HepG2 (cell line): ENCODE measurements around the gene DEGS1. TPM values are rescaled to one million over a fixed set of nuclear protein-coding genes. Genes with fewer than 3 reads are reported as not detected.
"Not testable (repeated sequence)": the region's sequence is repeated elsewhere in the genome, so short reads cannot be mapped to it uniquely, and the experiment has no call there.

ENCODE experiments used
- ATAC-seq: fragments of 200-7000 bp; cut with Tn5 transposase; 3 replicates; pipeline ENCODE4 v1.9.1; 2020; ENCODE audit warnings: mild to moderate bottlenecking, moderate library complexity
- BruUV-seq: library from RNA; stranded (reverse); fragments of 400-500 nt; replicated peaks from 2 replicates; lab custom pipeline; 2021; lab: Mats Ljungman, UMichigan
- CTCF ChIA-PET: fragments of 300-600 bp; formaldehyde crosslinking; extraction: SDS; loops from one replicate; lab custom pipeline; 2021; ENCODE audit warnings: low total read pairs, inconsistent platforms, low intra/inter-chr PET ratio; lab: Yijun Ruan, JAX
- POLR2A ChIA-PET: fragments of 350-600 bp; sonication (Branson Sonifier 250); formaldehyde crosslinking; loops from one replicate; lab custom pipeline; 2020; ENCODE audit warnings: antibody characterized with exemption, inconsistent platforms; lab: Yijun Ruan, JAX
- DNase-seq: peaks from one replicate; pipeline ENCODE4 v3.0.0-alpha.2; 2015; ENCODE audit warnings: low spot score
- FAIRE-seq: peaks from 3 replicates; lab custom pipeline; 2011; peaks lifted over from hg19 to GRCh38; lab: Jason Lieb, UNC
- H2AFZ ChIP-seq: one replicate; pipeline ENCODE4 v1.6.1; 2011; ENCODE audit warnings: low read length, inconsistent platforms
- H3K27ac ChIP-seq: fragments of 300-600 bp; 3 replicates; pipeline ENCODE4 v1.8.0; 2011; ENCODE audit warnings: mixed run types, mild to moderate bottlenecking, mixed read lengths, low read length, inconsistent platforms; ENCODE audit not compliant: insufficient read depth; ENCODE audit errors: extremely low read length
- H3K27me3 ChIP-seq, 2 experiments: fragments of 200-600 bp in 1 of 2; 2 replicates in 1 of 2; 3 replicates in 1 of 2; pipeline versions ENCODE4 v1.6.0 to v1.8.0; 2011; ENCODE audit warnings: low read length in 2 of 2, mild to moderate bottlenecking in 2 of 2, moderate library complexity in 2 of 2, inconsistent platforms in 1 of 2; ENCODE audit not compliant: insufficient read depth in 2 of 2, control insufficient read depth in 1 of 2
- H3K36me3 ChIP-seq, 2 experiments: fragments of 200-600 bp in 1 of 2; replicated peaks in 1 of 2; 2 replicates in 1 of 2; 3 replicates in 1 of 2; pipeline versions ENCODE4 v1.5.1 to v1.8.0; 2011; ENCODE audit warnings: low read length in 2 of 2, inconsistent platforms in 1 of 2; ENCODE audit not compliant: insufficient read depth in 2 of 2, control insufficient read depth in 1 of 2
- H3K4me1 ChIP-seq: 2 replicates; pipeline ENCODE4 v1.5.1; 2012; ENCODE audit warnings: low read length, inconsistent platforms; ENCODE audit not compliant: insufficient read depth
- H3K4me2 ChIP-seq: 2 replicates; pipeline ENCODE4 v1.6.0; 2011; ENCODE audit warnings: low read depth, low read length, inconsistent platforms
- H3K4me3 ChIP-seq, 3 experiments: fragments of 200-600 bp in 1 of 3; sonication (generic), shearing (Covaris generic) in 1 of 3; replicated peaks in 1 of 3; 2 replicates each; pipeline ENCODE4 v1.5.1; 2011 to 2016; ENCODE audit warnings: low read length in 3 of 3, inconsistent platforms in 2 of 3, low read depth in 2 of 3, mild to moderate bottlenecking in 2 of 3, control low read depth in 1 of 3, mixed read lengths in 1 of 3; ENCODE audit not compliant: insufficient read depth in 1 of 3
- H3K79me2 ChIP-seq: one replicate; pipeline ENCODE4 v1.6.1; 2011; ENCODE audit warnings: low read length, inconsistent platforms; ENCODE audit not compliant: insufficient read depth
- H3K9ac ChIP-seq: 2 replicates; pipeline ENCODE4 v1.6.0; 2011; ENCODE audit warnings: mild to moderate bottlenecking, low read depth, low read length, inconsistent platforms; ENCODE audit not compliant: insufficient read depth
- H3K9me3 ChIP-seq: 2 replicates; pipeline ENCODE4 v1.5.1; 2012; ENCODE audit warnings: mild to moderate bottlenecking, low read length
- H4K20me1 ChIP-seq: 2 replicates; pipeline ENCODE4 v1.6.0; 2011; ENCODE audit warnings: inconsistent platforms, mild to moderate bottlenecking, low read length, moderate library complexity; ENCODE audit not compliant: insufficient read depth
- BHLHE40 ChIP-seq: IDR thresholded peaks from 2 replicates; pipeline ENCODE4 v1.6.1; 2011; ENCODE audit warnings: low read length, improper control_type of control experiment
- HNF4A ChIP-seq: sonication (generic); formaldehyde crosslinking; IDR thresholded peaks from 2 replicates; pipeline ENCODE4 v1.4.0; 2020; ENCODE audit warnings: missing genetic modification reagents
- PITX1 ChIP-seq: sonication (generic); formaldehyde crosslinking; IDR thresholded peaks from 2 replicates; pipeline ENCODE4 v1.5.1; 2020; ENCODE audit warnings: mild to moderate bottlenecking, missing genetic modification reagents
- POLR2A ChIP-seq, 2 experiments: IDR thresholded peaks; 2 replicates each; pipeline ENCODE4 v1.6.1; 2011; ENCODE audit warnings: low read depth in 2 of 2, low read length in 2 of 2, mild to moderate bottlenecking in 1 of 2, moderate library complexity in 1 of 2; ENCODE audit not compliant: insufficient read depth in 1 of 2
- SOX13 ChIP-seq, 3 experiments: fragments of 450-650 bp in 1 of 3; sonication (generic) in 1 of 3; formaldehyde crosslinking in 1 of 3; IDR thresholded peaks in 2 of 3; conservative IDR thresholded peaks in 1 of 3; 2 replicates each; pipeline versions ENCODE4 v1.5.0 to v1.6.1; 2016 to 2020; ENCODE audit warnings: antibody characterized with exemption in 1 of 3, mild to moderate bottlenecking in 1 of 3, missing compliant biosample characterization in 1 of 3, missing genetic modification reagents in 1 of 3, moderate library complexity in 1 of 3
- SOX6 ChIP-seq, 2 experiments: fragments of 450-650 bp in 1 of 2; sonication (generic) in 1 of 2; formaldehyde crosslinking in 1 of 2; IDR thresholded peaks; 2 replicates each; pipeline versions ENCODE4 v1.4.0 to v1.6.1; 2017 to 2020; ENCODE audit warnings: antibody characterized with exemption in 1 of 2, mild to moderate bottlenecking in 1 of 2, missing genetic modification reagents in 1 of 2
- ZBTB7B ChIP-seq: sonication (generic); formaldehyde crosslinking; IDR thresholded peaks from 2 replicates; pipeline ENCODE4 v1.4.0; 2020; ENCODE audit warnings: missing genetic modification reagents
- ZNF766 ChIP-seq: sonication (generic); formaldehyde crosslinking; IDR thresholded peaks from 2 replicates; pipeline ENCODE4 v1.5.0; 2020; ENCODE audit warnings: missing genetic modification reagents, borderline replicate concordance
- whole genome bisulfite sequencing: methylation state at CpG from one replicate; pipeline ENCODE4 v1.1.6; 2017; ENCODE audit warnings: low lambda C conversion rate; 5-methylcytosine and 5-hydroxymethylcytosine counted together
- in situ Hi-C: cut with HindIII; loops from 2 replicates; pipeline ENCODE4 v1.10.0; 2017; ENCODE audit warnings: low pct_unique_long_range_greater_than_20kb; ENCODE audit not compliant: extremely low pct_ligation_motif_present
- intact Hi-C: fragments of 100-400 bp; cut with micrococcal nuclease; formaldehyde crosslinking; loops from one replicate; pipeline ENCODE4 v1.10.0; 2022; ENCODE audit not compliant: unreplicated experiment
- polyA plus RNA-seq, 8 experiments: library from polyadenylated mRNA; depleted of rRNA in 3 of 8; stranded (reverse) in 7 of 8; unstranded in 1 of 8; fragments of >200 nt; fragmentation: Illumina TruSeq in 4 of 8; extraction: Trizol in 4 of 8; gene quantifications; 2 replicates each; pipeline versions ENCODE4 v1.2.1 to v1.2.3, GENCODE V29; 2011 to 2016; ENCODE audit warnings: low read depth in 4 of 8, missing spikeins in 1 of 8, mixed read lengths in 1 of 8; ENCODE audit not compliant: insufficient read depth in 1 of 8
- total RNA-seq, 5 experiments: library from RNA; depleted of rRNA; stranded (reverse); fragments of >200 nt; fragmentation: Illumina TruSeq; extraction: Trizol; gene quantifications; 2 replicates each; pipeline ENCODE4 v1.2.3, GENCODE V29; 2016; ENCODE audit warnings: low read depth in 1 of 5
- TF ChIP-seq, protein P1 (sequence below): sonication (generic); formaldehyde crosslinking; IDR thresholded peaks from 2 replicates; pipeline ENCODE4 v1.4.0; 2020; ENCODE audit warnings: low read depth, missing genetic modification reagents
- TF ChIP-seq, protein P2 (sequence below), 2 experiments: sonication (generic) in 1 of 2; formaldehyde crosslinking in 1 of 2; IDR thresholded peaks; 2 replicates each; pipeline versions ENCODE4 v1.4.0 to v1.6.1; 2016 to 2020; ENCODE audit warnings: borderline replicate concordance in 1 of 2, low read depth in 1 of 2, mild to moderate bottlenecking in 1 of 2, missing genetic modification reagents in 1 of 2
- TF ChIP-seq, protein P3 (sequence below): sonication (generic); formaldehyde crosslinking; IDR thresholded peaks from 2 replicates; pipeline ENCODE4 v1.5.0; 2020; ENCODE audit warnings: mild to moderate bottlenecking, missing genetic modification reagents

The DEGS1 gene
- total and polyA plus RNA-seq, 2 of the 13 experiments (the other 11 are each of a cell fraction or from before 2014, with no cell fraction given): 18.1 to 35.9 TPM

DNA sequence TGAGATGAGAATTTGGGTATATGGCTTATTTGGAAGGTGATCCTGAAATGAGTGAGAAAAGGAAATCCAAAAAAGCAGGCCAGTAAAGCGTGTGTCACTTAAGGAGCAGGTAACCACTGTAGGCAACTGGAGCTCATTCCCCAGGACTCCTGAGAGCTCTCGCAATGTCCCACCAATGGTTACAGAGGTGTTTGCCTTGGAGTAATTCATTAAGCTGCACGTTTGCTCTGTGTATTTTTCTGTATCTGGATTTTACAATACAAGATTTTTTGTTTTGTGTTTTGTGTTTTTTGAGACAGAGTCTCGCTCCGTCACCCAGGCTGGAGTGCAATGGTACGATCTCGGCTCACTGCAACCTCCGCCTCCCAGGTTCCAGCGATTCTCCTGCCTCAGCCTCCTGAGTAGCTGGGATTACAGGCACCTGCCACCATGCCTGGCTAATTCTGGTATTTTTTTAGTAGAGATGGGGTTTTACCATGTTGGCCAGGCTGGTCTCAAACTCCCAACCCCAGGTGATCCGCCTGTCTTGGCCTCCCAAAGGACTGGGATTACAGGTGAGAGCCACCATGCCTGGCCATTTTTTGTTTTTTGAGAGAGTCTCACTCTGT is 23.0 kb downstream of the DEGS1 start:
- H3K27me3 ChIP-seq; CTCF ChIA-PET; H4K20me1 ChIP-seq; in situ Hi-C loops; H3K79me2 ChIP-seq; H3K36me3 ChIP-seq; H3K9me3 ChIP-seq; TF ChIP-seq SOX6, SOX13 (IDR thresholded peaks at IDR 0.05): not testable (repeated sequence)
- 3% methylated on average over 10 of the region's 10 CpGs for WGBS
- peak; percentile 54 for DNase-seq
- peaks cover 66% of the 10 kb centered on the region for H3K4me1 ChIP-seq
- H3K4me3 ChIP-seq: peak overlapping the region; percentile 29 to 54 (median 32); a peak in 5 of 6 replicates
- TF ChIP-seq ZNF766 (CRISPR knock-in tag) (0 out of 2 replicates have a peak, but pooled peaks have one; percentile 25), PITX1 (CRISPR knock-in tag) (0 out of 2 replicates have a peak, but pooled peaks have one; percentile 16), ZBTB7B (0 out of 2 replicates have a peak, but pooled peaks have one; percentile 19), SOX6 (CRISPR knock-in tag; IDR thresholded peaks at IDR 0.05) (peak; percentile 60), BHLHE40 (peak; percentile 70; the same call in 1 of the 2 replicates), POLR2A (IDR thresholded peaks at IDR 0.05; ENCODE audit: insufficient read depth in 1 of 2, low read depth in 2 of 2, low read length in 2 of 2) (peak in 1 of 2 experiments; percentile 45; a peak in 1 of 4 replicates), HNF4A (peak; percentile 7; the same call in 1 of the 2 replicates), SOX13 (CRISPR knock-in tag; conservative IDR thresholded peaks at IDR 0.05 in 1 of 2, IDR thresholded peaks at IDR 0.05 in 1 of 2) (peak in 1 of 2 experiments; percentile 45; a peak in 1 of 4 replicates)
- TF ChIP-seq, protein P1, sequence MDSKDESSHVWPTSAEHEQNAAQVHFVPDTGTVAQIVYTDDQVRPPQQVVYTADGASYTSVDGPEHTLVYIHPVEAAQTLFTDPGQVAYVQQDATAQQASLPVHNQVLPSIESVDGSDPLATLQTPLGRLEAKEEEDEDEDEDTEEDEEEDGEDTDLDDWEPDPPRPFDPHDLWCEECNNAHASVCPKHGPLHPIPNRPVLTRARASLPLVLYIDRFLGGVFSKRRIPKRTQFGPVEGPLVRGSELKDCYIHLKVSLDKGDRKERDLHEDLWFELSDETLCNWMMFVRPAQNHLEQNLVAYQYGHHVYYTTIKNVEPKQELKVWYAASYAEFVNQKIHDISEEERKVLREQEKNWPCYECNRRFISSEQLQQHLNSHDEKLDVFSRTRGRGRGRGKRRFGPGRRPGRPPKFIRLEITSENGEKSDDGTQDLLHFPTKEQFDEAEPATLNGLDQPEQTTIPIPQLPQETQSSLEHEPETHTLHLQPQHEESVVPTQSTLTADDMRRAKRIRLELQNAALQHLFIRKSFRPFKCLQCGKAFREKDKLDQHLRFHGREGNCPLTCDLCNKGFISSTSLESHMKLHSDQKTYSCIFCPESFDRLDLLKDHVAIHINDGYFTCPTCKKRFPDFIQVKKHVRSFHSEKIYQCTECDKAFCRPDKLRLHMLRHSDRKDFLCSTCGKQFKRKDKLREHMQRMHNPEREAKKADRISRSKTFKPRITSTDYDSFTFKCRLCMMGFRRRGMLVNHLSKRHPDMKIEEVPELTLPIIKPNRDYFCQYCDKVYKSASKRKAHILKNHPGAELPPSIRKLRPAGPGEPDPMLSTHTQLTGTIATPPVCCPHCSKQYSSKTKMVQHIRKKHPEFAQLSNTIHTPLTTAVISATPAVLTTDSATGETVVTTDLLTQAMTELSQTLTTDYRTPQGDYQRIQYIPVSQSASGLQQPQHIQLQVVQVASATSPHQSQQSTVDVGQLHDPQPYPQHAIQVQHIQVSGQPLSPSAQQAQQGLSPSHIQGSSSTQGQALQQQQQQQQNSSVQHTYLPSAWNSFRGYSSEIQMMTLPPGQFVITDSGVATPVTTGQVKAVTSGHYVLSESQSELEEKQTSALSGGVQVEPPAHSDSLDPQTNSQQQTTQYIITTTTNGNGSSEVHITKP (CRISPR knock-in tag): 0 out of 2 replicates have a peak, but pooled peaks have one; percentile 23
- TF ChIP-seq, protein P2, sequence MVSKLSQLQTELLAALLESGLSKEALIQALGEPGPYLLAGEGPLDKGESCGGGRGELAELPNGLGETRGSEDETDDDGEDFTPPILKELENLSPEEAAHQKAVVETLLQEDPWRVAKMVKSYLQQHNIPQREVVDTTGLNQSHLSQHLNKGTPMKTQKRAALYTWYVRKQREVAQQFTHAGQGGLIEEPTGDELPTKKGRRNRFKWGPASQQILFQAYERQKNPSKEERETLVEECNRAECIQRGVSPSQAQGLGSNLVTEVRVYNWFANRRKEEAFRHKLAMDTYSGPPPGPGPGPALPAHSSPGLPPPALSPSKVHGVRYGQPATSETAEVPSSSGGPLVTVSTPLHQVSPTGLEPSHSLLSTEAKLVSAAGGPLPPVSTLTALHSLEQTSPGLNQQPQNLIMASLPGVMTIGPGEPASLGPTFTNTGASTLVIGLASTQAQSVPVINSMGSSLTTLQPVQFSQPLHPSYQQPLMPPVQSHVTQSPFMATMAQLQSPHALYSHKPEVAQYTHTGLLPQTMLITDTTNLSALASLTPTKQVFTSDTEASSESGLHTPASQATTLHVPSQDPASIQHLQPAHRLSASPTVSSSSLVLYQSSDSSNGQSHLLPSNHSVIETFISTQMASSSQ (IDR thresholded peaks at IDR 0.05; ENCODE audit: low read depth): peak; percentile 60; the same call in 1 of the 2 replicates
- TF ChIP-seq, protein P2 (CRISPR knock-in tag; IDR thresholded peaks at IDR 0.05; ENCODE audit: borderline replicate concordance): 0 out of 2 replicates have a peak, but pooled peaks have one; percentile 48
- TF ChIP-seq, protein P3, sequence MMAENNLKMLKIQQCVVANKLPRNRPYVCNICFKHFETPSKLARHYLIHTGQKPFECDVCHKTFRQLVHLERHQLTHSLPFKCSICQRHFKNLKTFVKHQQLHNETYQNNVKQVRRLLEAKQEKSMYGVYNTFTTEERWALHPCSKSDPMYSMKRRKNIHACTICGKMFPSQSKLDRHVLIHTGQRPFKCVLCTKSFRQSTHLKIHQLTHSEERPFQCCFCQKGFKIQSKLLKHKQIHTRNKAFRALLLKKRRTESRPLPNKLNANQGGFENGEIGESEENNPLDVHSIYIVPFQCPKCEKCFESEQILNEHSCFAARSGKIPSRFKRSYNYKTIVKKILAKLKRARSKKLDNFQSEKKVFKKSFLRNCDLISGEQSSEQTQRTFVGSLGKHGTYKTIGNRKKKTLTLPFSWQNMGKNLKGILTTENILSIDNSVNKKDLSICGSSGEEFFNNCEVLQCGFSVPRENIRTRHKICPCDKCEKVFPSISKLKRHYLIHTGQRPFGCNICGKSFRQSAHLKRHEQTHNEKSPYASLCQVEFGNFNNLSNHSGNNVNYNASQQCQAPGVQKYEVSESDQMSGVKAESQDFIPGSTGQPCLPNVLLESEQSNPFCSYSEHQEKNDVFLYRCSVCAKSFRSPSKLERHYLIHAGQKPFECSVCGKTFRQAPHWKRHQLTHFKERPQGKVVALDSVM (CRISPR knock-in tag): peak; percentile 92
- TF ChIP-seq, all 625 proteins: peak for 11; not testable (repeated sequence) for 614
- FAIRE-seq: peak; percentile 74
- intact Hi-C loops, H2AFZ ChIP-seq, H3K9ac ChIP-seq, BruUV-seq: not testable (repeated sequence)
- POLR2A ChIA-PET: interaction anchor here (0.9 to 2.6 kb wide), 3 partner anchors 19 to 124 kb away, joined by 3 to 17 read pairs (median 5); partner anchors contain the start of genes DEGS1 and NVL
- H3K27ac ChIP-seq: peak overlapping the region; percentile 55
- ATAC-seq: peak; percentile 81
- peak overlapping the region; percentile 92 for H3K4me2 ChIP-seq
